HG03457 (cell line): ENCODE measurements around the gene TRIM29.
"Not testable (repeated sequence)": the region's sequence is repeated elsewhere in the genome, so short reads cannot be mapped to it uniquely, and the experiment has no call there.

Experiments used
- ATAC-seq: cut with Tn5 transposase; IDR thresholded peaks from one replicate; pipeline ENCODE4 v1.9.1; 2021; ENCODE audit warnings: moderate number of reproducible peaks; ENCODE audit not compliant: unreplicated experiment

Gene TRIM29

DNA sequence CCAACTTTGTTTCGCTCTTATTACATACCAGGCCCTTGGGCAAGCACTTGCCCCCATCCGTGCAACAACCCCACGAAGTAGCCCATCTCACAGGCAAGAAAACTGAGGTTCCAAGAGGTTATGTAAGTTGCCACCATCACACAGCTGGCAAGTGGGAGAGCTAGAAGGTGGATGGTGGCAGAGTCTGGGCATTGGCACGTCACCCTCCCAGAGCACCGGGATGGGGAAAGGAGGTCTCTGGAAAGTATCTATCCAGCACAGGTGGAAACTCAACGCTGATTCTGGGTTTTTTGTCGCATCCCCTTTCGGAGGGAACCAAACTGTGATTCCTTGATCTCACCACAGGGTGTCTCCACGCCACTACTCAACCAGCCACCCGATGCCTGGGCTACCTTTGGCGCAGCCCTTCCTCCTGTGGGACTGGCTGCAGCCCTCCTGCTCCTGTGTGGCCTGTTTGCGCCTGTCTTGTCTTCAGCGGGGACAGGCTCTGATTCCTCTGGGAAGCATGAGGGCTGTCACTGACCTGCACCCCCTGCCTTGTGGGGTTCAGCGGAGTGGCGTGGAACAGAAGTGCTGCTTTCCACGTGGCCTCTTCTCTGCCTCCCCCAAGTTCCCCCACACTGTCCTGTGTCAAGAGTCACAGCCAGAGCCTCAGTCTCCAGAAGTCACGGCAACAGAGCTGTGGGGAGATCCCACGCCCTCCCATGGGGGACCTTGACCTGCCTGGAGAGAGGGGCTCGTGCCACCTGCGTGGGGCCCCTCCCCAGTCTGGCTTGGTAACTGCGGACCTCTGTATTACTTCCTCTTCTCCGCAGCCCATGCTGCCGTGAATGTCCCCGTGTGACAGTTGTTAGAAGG lies 34.4 kb upstream of the TRIM29 start:
- no peak for ATAC-seq

DNA sequence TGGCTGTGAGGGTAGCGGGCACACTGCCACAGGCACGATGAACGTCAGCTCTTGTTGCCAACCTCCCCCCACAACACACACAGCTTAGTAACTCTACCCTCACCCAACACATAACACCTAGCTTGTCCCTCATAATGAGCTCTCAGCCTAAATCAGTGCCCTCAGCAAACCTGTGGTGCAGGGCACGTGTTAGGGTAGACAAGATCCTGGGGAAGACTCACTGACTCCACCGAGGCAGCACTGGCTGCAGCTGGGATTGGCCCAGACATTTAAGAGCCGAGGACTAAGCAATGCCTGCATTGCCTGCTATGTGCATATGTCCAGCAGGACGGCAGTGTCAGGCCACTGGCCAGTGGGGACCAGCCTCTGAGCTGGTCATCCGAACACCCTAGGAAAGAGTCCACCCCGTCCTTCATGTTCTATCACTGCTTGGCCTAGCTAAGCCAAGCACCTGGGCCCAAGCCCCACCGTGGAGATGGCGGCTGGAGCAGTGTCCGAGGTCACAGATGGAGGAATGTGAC lies 32.9 kb upstream of the TRIM29 start:
- ATAC-seq = no peak

DNA sequence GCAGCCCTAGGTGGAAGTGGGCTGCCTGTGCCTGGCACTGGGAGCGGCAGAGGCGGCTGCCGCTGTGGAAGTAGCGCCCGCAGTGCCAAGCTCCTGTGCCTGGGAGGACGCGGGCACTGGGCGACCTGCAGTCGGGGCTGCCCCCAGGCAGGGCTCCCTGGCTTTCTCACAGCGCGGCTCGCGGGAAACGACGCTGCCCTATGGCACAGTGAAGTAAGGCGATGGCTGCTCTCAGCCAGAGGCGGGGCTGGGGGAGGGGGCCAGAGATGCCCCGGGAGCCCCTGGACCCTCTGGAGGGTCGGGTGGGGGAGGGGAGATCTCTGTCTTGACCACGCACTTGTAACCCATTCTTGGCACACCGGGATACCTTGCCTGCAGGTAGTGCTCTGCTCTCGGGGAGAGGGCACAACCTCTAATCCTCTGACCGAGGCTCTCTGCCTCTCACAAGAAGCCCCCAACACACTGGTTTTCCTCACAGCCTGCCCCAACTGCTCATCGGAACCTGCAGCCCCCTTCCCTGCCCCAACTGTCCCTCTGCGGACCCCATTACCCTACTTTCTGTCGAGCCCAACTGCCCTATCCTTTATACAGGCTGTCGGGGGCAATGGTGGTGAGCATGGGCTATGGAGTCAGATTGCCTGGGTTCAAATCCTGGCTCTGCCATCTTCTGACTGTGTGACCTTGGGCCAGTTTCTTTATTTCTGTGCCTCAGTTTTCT lies 32.2 kb upstream of the TRIM29 start:
- no peak for ATAC-seq

DNA sequence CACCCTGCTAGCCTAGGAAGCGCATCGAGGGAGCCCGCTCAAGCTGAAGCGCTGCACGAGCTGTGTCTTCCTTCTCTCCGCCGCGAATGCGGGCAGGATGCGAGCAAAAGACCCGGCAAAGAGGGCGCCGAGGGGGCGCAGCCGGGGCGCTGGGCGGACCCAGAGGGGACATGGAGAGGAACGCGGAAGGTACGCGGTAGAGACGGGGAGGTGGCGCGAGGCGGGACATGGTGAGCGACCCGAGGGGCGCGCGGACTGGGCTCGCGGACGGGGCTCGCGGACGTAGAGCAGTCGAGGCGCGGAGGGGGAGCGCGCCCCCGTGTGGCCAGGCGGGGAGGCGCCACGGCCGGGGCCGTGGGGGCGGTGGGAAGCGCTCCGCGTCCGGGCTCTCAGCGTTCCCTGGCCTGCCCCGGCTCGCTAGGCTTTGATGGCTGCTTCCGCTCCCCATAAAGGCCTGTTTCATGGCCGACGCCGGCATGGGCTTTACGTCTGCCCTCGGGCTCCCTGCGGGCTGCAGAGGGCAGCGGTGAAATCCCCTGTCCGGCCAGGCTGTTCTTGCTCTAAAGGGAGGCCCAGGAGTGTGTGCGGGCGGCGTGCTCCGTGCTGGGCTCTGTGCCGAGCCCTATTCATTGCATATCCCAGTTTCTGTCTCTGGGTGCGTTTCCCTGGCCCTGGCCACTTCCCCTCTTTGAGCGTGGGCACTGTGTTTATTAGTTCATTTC lies 31.2 kb upstream of the TRIM29 start:
- no peak for ATAC-seq

- ATAC-seq = no peak
Observed at GRCh38 chr11:120168108-120168959, 30.4 kb upstream of the TRIM29 start.

GRCh38 chr11:120167659-120168058 lies 29.7 kb upstream of the TRIM29 start:
- no peak for ATAC-seq

DNA sequence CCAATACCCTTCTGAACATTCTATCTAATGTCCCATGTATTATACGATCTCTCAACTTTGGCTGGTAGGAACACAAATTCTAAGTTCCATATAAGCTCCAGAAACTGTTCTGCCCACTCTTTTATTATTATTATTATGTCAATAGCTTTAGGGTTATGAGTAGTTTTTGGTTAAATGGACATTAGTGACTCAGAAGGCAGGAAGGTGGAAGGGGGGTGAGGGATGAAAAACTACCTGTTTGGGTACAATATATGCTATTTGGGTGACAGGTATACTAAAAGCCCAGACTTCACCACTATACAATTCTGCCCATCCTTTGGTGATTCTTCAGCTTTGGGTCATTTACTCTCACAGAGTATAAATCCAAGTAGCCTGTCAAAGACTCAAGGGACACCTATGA lies 22.5 kb upstream of the TRIM29 start:
- ATAC-seq = no peak

- no peak for ATAC-seq
Observed at GRCh38 chr11:120153221-120153620, 15.3 kb upstream of the TRIM29 start.

GRCh38 chr11:120151536-120151935 lies 13.6 kb upstream of the TRIM29 start:
- no peak for ATAC-seq

- no peak for ATAC-seq
Observed at GRCh38 chr11:120149246-120149645, 11.3 kb upstream of the TRIM29 start.

- no peak for ATAC-seq
Observed at GRCh38 chr11:120147950-120148270, 10.0 kb upstream of the TRIM29 start.

GRCh38 chr11:120147094-120147949 lies 9.4 kb upstream of the TRIM29 start:
- ATAC-seq = no peak

DNA sequence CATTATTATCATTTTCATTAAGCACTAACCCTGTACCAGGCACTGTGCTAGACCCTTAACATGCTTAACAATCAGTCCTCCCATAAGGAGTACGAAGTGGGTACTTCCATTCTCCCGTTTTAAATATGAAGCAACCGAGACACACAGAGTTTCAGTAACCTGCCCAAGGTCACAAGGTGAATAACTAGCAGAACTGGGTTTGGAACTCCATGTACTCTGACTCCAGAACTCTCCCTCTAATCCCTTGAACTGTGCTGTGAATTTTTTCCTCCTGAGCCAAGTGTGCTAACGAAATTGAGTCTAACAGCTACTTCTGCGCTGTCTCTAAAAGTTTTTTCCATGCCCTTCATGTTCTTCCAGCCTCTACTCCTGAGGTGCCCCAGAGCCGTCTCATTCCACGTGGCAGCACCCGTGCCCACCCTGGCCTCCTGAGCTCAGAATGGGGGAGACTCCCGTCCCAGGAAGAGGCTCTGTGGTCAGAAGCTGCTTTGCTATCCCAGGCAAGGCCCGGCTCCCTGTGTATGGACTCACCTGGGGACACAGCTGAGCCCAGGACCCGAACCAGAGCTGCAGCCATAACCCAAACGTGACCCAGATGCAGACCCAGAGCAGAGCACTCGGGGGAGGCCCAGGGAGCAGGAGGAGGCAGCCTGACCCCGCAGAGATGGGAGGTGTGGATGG lies 8.6 kb upstream of the TRIM29 start:
- no peak for ATAC-seq

GRCh38 chr11:120144501-120144900 lies 6.6 kb upstream of the TRIM29 start:
- no peak for ATAC-seq

DNA sequence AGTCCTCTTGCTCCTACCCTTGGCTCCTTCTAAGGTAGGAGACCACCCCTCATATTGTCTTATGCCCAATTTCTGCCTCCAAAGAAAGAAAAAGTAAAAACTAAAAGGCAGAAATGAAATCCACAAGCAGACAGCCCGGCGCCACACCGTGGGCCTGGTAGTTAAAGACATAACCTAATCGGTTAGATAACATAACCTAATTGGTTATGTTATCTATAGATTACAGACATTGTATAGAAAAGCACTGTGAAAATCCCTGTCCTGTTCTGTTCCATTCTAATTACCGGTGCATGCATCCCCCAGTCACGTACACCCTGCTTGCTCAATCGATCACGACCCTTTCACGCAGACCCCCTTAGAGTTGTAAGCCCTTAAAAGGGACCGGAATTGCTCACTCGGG lies 5.6 kb upstream of the TRIM29 start:
- ATAC-seq = not testable (repeated sequence)

DNA sequence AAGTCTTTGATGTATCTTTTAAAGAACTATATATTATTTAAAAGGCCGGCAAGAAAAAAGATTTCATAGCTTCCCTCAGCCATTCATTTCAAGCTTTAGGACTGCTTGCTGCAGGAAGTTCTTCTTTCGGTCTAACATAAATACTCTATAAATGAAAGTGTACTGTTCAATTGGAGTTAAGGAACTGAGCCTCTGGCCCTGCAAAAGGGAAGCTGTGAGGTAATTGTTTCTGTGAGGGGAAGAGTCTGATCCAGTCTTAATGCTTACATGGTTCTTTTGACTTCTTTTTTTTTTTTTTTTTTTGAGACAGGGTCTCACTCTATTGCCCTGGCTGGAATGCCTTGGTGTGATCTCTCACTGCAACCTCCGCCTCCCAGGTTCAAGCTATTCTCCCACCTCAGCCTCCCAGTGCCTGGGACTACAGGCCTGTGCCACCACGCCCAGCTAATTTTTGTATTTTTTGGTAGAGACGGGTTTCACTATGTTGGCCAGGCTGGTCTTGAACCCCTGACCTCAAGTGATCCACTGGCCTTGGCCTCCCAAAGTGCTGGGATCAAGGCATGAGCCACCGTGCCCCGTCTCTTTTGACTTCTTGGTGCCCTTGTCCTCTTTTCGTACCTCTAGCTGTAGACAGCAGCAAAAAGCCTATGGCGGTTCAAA lies 4.7 kb upstream of the TRIM29 start:
- ATAC-seq = no peak

GRCh38 chr11:120141768-120142423 lies 4.0 kb upstream of the TRIM29 start:
- ATAC-seq = no peak

DNA sequence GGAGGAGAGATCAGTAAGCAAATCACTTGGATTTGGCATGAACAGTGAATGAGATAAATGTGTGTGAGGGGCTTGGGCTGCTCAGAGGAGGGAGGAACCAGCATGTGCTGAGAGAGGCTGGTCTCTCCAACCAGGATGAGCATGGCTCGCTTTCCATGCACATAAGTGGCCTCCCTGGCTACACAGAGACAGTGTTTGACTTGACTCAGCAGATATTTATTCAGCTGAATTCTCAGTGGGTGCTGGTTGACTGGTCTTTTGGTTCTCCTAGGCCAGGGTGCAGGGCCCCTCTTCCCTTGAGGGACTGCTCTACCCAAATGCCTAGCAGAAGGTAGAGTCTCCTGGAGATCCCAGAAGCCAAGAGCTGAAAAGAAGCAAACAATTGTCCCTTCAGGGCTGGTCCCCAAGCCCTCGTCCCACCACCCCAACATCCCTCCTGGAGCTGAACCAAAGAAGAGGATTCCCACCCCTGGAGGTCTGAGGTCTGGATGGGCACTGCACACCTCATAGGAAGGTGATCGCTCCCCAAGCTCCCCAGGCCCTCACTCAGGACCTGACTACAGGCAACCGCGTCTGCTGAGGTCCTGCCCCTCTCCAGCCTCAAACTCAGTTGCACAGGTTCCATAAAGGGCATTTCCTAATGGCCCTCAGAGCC lies 3.3 kb upstream of the TRIM29 start:
- no peak for ATAC-seq
